MCF 10A (cell line): ENCODE measurements around the gene ATF5. TPM values are rescaled to one million over a fixed set of nuclear protein-coding genes. Genes with fewer than 3 reads are reported as not detected.
"Not testable (repeated sequence)": the region's sequence is repeated elsewhere in the genome, so short reads cannot be mapped to it uniquely, and the experiment has no call there.

Experiments
- BruUV-seq: library from RNA; stranded (reverse); fragments of 400-500 nt; replicated peaks from 2 replicates; lab custom pipeline; 2021; lab: Mats Ljungman, UMichigan
- CTCF ChIA-PET: fragments of 300-600 bp; sonication (Branson Sonifier 250); formaldehyde crosslinking; extraction: SDS; loops from one replicate; lab custom pipeline; 2021; ENCODE audit warnings: antibody characterized with exemption, inconsistent platforms; lab: Yijun Ruan, JAX
- POLR2A ChIA-PET: fragments of 300-600, 350-650 bp; sonication (Branson Sonifier 250); formaldehyde crosslinking; extraction: SDS; loops from one replicate; lab custom pipeline; 2020; ENCODE audit warnings: antibody characterized with exemption, inconsistent platforms; lab: Yijun Ruan, JAX
- DNase-seq: peaks from one replicate; pipeline ENCODE4 v3.0.0-alpha.2; 2018; ENCODE audit not compliant: unreplicated experiment
- H3K27ac Mint-ChIP-seq: one replicate; pipeline ENCODE4 v1.8.0; 2022; ENCODE audit warnings: mild to moderate bottlenecking, low read depth, mixed read lengths; ENCODE audit not compliant: unreplicated experiment
- H3K27me3 Mint-ChIP-seq: one replicate; pipeline ENCODE4 v1.8.0; 2022; ENCODE audit warnings: mixed read lengths; ENCODE audit not compliant: insufficient read depth, unreplicated experiment
- H3K36me3 Mint-ChIP-seq: one replicate; pipeline ENCODE4 v1.8.0; 2022; ENCODE audit warnings: mild to moderate bottlenecking, moderate library complexity, mixed read lengths; ENCODE audit not compliant: insufficient read depth, unreplicated experiment
- H3K4me1 Mint-ChIP-seq: one replicate; pipeline ENCODE4 v1.8.0; 2022; ENCODE audit warnings: mixed read lengths; ENCODE audit not compliant: insufficient read depth, unreplicated experiment
- H3K4me3 Mint-ChIP-seq: one replicate; pipeline ENCODE4 v1.8.0; 2022; ENCODE audit warnings: mild to moderate bottlenecking, moderate library complexity, mixed read lengths; ENCODE audit not compliant: unreplicated experiment
- H3K9me3 Mint-ChIP-seq: one replicate; pipeline ENCODE4 v1.8.0; 2022; ENCODE audit warnings: mixed read lengths; ENCODE audit not compliant: unreplicated experiment
- CTCF ChIP-seq: fragments of 200-600 bp; IDR thresholded peaks from one replicate; pipeline ENCODE4 v1.8.0; 2022; ENCODE audit warnings: antibody characterized with exemption, mild to moderate bottlenecking; ENCODE audit not compliant: unreplicated experiment
- intact Hi-C: fragments of 100-400 bp; cut with micrococcal nuclease; formaldehyde crosslinking; loops from 2 replicates; pipeline ENCODE4 v1.14.1; 2022
- total RNA-seq: library from RNA; stranded (reverse); gene quantifications from 2 replicates; pipeline ENCODE4 v1.2.3, GENCODE V29; 2022

The ATF5 gene
- total RNA-seq, 1 experiment from 2014 or later: 23.7 TPM

DNA sequence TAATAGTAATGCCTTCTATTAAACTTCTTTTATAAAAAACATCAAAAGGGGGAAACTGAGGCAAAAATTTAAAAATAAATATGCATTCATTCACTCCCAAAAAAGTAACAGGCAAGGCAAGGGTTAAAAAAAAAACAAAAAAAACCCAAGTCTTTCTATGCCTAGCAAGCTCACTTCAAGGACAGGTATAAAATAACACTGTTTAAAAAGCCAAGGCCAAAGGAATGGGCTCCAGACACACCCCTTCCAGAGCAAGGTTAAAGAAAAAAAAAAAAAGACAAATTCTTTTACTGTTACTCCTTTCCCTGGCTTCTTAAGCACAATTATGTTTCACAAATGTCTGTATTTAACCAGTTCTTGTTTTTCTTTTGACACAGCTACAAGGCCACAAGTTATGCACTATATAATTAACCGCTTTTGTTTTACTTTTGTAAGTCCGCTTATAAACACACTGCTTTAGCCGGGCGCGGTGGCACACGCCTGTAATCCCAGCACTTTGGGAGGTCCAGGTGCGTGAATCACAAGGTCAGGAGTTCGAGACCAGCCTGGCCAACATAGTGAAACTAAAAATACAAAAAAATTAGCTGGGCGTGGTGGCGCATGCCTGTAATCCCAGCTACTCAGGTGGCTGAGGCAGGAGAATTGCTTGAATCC, 28.4 kb downstream of the ATF5 start:
- no TSS peak for BruUV-seq

GRCh38 chr19:49958144-49958543, 29.1 kb downstream of the ATF5 start:
- POLR2A ChIA-PET, H3K27ac Mint-ChIP-seq, H3K4me3 Mint-ChIP-seq, DNase-seq, H3K9me3 Mint-ChIP-seq, BruUV-seq, intact Hi-C loops, H3K4me1 Mint-ChIP-seq, H3K36me3 Mint-ChIP-seq: not testable (repeated sequence)
- CTCF ChIA-PET: interaction anchor here (0.7 to 0.9 kb wide), 2 partner anchors 25 to 820 kb away, joined by 4 read pairs; no protein-coding TSS in a partner anchor
- H3K27me3 Mint-ChIP-seq: peaks cover 20% of the 10 kb centered on the region

More for the DNA sequence above, 28.4 kb downstream of the ATF5 start:
- H3K27me3 Mint-ChIP-seq: peaks cover 20% of the 10 kb centered on the region
- no peak for TF ChIP-seq CTCF
- H3K9me3 Mint-ChIP-seq: no peaks in the 10 kb centered on the region
- H3K36me3 Mint-ChIP-seq: no peaks in the 10 kb centered on the region
- H3K4me1 Mint-ChIP-seq: peaks cover 7% of the 10 kb centered on the region
- ChIA-PET POLR2A (no interaction called here), CTCF (interaction anchor here (0.6 to 1.8 kb wide), 6 partner anchors 15 to 820 kb away, joined by 3 to 5 read pairs (median 5); no protein-coding TSS in a partner anchor)
- no peak for DNase-seq
- no peak overlapping the region for H3K27ac Mint-ChIP-seq
- intact Hi-C loops: no loop called here
- no peak overlapping the region for H3K4me3 Mint-ChIP-seq

GRCh38 chr19:49958596-49958995, 29.6 kb downstream of the ATF5 start:
- POLR2A ChIA-PET, BruUV-seq, H3K27ac Mint-ChIP-seq, DNase-seq, H3K9me3 Mint-ChIP-seq, H3K4me1 Mint-ChIP-seq, H3K4me3 Mint-ChIP-seq, H3K36me3 Mint-ChIP-seq, intact Hi-C loops: not testable (repeated sequence)
- CTCF ChIA-PET: interaction anchor here (0.9 kb wide), 1 partner anchor 24 kb away, joined by 4 read pairs; no protein-coding TSS in a partner anchor
- peaks cover 18% of the 10 kb centered on the region for H3K27me3 Mint-ChIP-seq

DNA sequence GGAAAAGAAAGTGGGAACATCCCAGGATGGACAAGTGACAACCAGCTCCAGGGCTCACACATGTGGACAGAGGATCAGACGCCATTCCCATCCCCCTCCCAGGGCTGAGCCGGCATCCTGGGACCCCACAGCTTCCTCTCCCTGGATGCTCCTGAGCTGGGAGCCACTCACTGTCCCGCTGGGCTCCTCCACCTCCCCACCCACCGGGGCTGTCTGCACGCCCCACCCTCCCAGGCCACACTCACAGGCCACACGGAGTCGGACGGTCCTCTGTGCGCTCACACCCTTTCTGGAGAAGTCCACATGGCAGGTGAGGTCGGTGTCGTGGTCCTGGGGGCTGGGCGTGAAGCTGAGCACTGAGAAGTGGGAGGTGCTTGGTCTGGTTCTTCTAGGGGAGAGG, 30.9 kb downstream of the ATF5 start:
- intact Hi-C loops, CTCF ChIA-PET, H3K27me3 Mint-ChIP-seq, H3K4me3 Mint-ChIP-seq, H3K4me1 Mint-ChIP-seq, POLR2A ChIA-PET, BruUV-seq, DNase-seq, H3K36me3 Mint-ChIP-seq, H3K27ac Mint-ChIP-seq, H3K9me3 Mint-ChIP-seq: not testable (repeated sequence)

GRCh38 chr19:49960980-49961379, 32.0 kb downstream of the ATF5 start, which contains the start of gene SIGLEC11:
TSS of gene SIGLEC11 (minus strand) at chr19:49961172. CDS start at chr19:49961081, 91 bp downstream.
- CTCF ChIA-PET: interaction anchor here (0.7 kb wide), 1 partner anchor 9 kb away, joined by 3 read pairs; no protein-coding TSS in a partner anchor
- H3K9me3 Mint-ChIP-seq, DNase-seq, intact Hi-C loops, POLR2A ChIA-PET, H3K36me3 Mint-ChIP-seq, BruUV-seq, H3K4me3 Mint-ChIP-seq, H3K27ac Mint-ChIP-seq, H3K27me3 Mint-ChIP-seq, H3K4me1 Mint-ChIP-seq: not testable (repeated sequence)
